Stimulated activated CD4-positive, alpha-beta T cell treated with anti-CD3 and anti-CD28 coated beads, Interleukin-1b, Interleukin-23, amount 100 ng/mL, for 48 hours (primary cell): ENCODE data around the gene ALKBH5.

Source experiments
- DNase-seq: peaks from one replicate; pipeline ENCODE4 v3.0.0-alpha.2; 2020

The ALKBH5 gene

GRCh38 chr17:18158022-18158600, 25.5 kb upstream of the ALKBH5 start:
- peak; percentile 96 for DNase-seq

DNA sequence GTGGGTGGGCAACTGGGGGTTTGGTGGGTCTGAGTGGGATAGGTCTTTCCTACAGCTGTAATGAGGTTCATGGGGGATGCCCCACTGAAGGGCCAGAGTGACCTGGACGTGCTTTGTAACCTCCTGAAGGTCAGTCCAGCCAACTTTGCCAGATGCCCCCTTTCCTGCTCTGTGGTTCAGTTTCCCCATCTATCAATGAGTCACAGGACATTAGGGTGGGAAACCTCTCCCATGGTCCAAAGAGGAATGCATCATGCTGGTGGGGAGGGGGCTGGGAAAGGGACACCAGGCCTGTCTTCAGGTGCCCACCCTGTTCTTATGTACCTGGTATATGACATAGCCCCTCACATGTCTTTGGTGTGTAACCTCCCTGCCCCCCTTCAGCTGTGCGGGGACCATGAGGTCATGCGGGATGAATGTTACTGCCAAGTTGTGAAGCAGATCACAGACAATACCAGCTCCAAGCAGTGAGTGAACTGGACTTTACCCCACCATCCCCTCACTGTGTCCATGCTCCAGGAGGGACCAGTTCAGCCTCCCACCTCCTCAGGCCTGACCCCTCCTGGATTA, 24.0 kb upstream of the ALKBH5 start:
- DNase-seq = no peak

- no peak for DNase-seq
These were observed 23.3 kb upstream of the ALKBH5 start for GRCh38 chr17:18160128-18160856.

DNA sequence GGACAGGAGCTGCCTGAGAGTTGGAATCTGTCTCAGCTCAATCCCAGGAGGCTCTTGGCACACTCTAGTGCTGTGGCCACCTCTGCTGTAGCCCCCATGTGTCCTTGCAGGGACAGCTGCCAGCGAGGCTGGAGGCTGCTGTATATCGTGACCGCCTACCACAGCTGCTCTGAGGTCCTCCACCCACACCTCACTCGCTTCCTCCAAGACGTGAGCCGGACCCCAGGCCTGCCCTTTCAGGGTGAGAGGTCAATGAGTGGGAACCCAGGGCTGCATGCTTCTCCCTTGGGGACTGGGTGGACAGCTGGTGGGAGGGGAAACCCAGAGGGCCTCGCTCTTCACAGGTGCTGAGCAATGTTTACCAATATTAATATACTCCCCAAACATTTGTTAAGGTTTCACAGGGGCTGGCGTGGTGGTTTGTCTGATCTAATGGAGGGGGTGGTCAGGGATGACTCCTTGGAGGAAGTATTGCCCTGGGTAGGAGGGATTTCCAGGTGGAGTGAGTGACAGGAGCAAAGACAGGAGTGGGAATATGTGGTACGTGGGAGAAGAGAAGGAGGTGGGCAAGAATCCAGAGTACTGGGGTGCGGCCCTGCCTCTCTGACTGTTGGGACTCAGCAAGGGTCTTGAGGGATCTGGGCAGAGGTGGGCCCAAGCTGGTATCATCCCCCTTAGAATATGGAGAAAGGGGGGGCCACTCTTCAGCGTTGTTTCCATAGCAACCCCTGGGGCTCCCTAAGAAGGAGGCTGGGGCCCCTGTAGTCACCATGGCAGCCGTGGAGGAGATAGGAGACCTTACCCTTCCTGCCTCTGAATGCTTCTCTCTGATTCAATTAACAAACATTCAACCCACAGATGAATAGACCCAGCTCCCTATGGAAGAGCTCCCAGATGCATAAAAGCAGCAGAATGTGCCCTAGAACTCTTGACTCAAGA, 22.2 kb upstream of the ALKBH5 start:
- no peak for DNase-seq

DNA sequence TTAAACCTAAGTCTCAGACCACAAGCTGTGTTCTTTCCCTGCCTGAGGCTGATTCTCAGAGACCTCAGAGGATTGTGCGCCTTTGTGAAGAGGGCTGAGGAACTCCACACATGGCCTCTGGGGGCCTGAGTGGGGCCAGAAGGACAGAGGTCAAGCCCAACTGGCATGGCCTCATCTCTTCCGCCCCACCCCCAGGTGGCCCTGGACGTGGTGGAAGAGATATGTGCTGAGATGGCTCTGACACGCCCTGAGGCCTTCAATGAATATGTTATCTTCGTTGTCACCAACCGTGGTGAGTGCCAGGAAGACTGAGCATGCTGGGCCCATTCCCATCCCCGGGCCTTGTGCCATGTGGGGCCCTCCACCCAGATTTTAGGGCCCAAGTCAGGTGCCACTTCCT, 20.1 kb upstream of the ALKBH5 start:
- DNase-seq = no peak

DNA sequence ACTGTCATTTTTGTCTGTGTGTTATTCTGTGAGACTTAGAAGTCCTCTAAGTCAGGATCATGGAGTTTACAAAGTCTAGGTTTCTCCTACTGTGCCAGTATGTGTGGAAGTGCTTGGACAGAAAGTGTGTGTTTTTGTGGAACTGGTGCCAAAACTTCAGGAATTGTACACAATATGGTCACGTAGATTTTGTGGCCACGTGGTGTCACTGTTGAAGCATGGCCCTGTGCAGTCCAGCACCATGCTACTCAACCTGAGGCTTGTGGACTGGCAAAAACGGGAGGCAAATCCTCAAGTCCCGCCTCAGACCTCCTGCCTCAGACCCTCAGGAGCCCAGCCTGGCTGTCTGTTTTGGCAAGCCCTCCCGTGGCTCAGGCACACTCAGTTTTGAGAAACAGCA, 16.7 kb upstream of the ALKBH5 start:
- no peak for DNase-seq

GRCh38 chr17:18167421-18167820, 16.2 kb upstream of the ALKBH5 start:
- DNase-seq = no peak

DNA sequence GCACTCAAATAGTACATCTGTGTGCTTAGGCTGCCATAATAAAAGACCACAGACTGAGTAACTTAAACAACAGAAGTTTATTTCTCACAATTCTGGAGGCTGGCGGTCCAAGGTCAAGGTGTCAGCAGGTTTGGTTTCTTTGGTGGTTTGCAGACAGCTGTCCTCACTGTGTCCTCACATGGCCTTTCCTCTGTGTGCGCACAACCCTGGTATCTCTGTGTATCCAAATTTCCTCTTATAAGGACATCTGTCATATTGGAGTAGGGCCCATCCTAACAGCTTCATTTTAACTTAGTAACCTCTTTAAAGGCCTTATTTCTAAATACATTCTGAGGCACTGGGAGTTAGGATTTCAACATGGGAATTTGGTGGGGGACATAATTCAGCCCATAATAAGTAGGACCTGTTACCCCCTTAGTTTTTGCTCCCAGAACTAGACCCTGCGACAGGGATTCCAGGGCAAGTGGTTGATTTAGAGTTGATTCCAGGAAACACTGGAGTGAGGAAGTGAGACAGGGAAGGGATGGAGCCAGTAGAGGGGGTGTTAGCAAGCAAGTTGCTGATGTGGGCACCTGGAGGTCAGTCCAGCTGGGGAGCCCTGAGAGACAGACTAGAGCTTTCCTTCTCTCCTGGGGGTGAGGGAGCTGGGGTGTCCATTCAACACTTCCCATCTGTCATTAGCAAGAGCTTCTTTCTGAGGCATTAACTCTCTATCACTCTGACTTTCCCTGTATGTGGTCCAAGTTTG, 10.9 kb upstream of the ALKBH5 start:
- DNase-seq = no peak

DNA sequence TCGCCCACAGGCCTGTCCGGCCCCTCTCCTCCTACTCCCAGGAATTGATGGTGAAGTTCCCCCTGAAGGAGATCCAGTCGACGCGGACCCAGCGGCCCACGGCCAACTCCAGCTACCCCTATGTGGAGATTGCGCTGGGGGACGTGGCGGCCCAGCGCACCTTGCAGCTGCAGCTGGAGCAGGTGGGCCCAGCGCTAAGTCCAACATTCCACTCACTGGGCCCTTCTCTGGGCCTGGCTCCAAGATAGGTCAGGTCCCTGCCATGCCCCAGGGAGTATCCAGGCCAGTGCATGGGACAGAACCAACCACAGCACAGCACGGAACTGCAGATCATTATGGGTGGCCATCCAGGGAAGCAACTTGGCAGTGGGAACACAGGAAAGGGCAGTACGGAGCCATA, 9.9 kb upstream of the ALKBH5 start:
- no peak for DNase-seq

DNA sequence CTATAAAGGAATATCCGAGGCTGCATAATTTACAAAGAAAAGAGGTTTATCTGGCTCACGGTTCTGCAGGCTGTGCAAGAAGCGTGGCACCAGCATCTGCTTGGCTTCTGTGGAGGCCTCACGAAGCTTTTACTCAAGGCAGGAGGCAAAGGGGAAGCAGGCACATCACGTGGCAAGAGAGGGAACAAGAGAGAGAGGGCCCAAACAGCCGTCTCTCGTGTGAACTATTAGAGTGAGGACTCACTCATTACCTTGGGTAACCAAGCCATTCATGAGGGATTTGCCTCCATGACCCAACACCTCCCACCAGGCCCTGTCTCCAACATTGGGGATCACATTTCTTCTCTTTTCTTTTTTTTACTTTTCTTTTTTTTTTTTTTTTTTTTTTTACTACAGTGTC, 7.5 kb upstream of the ALKBH5 start:
- no peak for DNase-seq

- no peak for DNase-seq
These were observed 6.5 kb upstream of the ALKBH5 start for GRCh38 chr17:18177133-18177532.

GRCh38 chr17:18177722-18178121, 5.9 kb upstream of the ALKBH5 start:
- no peak for DNase-seq

GRCh38 chr17:18179196-18179595, 4.4 kb upstream of the ALKBH5 start:
- no peak for DNase-seq

- no peak for DNase-seq
These were observed 3.8 kb upstream of the ALKBH5 start for GRCh38 chr17:18179804-18180203.

DNA sequence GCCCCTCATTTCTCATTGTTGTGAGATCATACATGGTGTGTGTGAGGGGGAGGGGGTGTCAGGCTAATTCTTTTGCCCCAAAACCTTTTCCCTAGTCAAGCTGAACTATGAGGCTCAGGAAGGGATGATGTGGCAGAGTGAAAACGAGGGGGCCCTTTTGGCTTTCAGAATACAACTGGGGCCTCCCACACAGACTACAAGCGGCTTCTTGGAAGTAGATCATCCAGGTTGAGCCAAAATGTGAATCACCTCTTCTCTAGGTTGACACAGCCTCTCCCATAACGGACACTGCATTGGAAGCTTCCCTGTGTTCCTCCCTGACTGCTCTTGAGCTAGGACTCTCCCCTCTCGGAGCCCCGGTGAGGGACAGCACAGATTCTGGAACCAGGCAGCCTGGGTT, 2.3 kb upstream of the ALKBH5 start:
- DNase-seq = peak; percentile 78

DNA sequence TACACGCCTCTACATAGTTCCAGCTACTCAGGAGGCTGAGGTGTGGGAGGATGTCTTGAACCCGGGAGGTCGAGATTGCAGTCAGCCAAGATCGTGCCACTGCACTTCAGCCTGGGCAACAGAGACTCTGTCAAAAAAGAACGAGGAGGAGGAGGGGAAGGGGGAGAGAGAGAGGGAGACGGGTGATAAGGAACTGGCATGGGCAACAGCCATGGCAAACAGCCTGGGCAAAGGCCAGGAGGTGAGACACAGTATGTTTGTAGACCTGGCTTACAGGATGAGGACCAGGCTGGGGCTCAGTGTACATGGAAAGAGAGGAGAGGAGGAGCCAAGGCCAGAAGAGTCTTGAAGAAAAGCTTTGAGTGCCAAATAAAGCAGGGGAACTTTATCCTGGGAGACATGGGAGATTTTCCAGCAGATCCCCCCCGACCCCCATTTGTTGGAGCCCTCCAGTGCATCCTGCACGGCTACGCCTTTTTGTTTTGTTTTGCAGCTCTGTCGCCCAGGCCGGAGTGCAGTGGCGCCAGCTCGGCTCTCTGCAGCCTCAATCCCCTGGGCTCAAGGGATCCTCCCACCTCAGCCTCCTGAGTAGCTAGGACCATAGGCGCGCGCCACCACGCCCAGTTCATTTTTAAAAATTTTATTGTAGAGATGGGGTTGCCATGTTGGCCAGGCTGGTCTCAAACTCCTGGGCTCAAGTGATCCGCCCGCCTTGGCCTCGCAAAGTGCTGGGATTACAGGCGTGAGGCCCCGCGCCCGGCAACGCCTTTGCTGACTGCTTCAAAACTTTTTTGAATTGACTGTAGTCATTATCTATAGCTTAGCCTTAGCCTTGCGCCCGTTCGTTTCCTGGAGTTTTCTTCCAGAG, 1.3 kb upstream of the ALKBH5 start:
- no peak for DNase-seq

DNA sequence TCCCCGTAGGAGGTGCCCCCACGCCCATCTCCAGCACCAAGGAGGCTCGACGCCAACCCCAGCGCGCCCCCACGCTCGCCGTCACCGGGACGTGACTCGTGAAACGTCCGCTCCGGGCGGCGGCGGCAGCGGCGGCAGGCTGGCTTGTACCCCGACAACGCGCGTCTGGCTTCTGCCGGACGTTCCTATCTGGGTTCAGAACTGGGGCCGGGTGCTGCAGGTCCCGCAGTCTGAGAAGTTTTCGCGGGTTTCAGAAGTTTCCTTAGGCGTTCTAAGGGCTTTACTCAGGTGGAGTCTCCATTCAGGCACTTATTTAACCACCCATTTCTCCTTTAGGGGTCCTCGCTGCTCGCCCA, 672 bp upstream of the ALKBH5 start:
- peak; percentile 83 for DNase-seq

DNA sequence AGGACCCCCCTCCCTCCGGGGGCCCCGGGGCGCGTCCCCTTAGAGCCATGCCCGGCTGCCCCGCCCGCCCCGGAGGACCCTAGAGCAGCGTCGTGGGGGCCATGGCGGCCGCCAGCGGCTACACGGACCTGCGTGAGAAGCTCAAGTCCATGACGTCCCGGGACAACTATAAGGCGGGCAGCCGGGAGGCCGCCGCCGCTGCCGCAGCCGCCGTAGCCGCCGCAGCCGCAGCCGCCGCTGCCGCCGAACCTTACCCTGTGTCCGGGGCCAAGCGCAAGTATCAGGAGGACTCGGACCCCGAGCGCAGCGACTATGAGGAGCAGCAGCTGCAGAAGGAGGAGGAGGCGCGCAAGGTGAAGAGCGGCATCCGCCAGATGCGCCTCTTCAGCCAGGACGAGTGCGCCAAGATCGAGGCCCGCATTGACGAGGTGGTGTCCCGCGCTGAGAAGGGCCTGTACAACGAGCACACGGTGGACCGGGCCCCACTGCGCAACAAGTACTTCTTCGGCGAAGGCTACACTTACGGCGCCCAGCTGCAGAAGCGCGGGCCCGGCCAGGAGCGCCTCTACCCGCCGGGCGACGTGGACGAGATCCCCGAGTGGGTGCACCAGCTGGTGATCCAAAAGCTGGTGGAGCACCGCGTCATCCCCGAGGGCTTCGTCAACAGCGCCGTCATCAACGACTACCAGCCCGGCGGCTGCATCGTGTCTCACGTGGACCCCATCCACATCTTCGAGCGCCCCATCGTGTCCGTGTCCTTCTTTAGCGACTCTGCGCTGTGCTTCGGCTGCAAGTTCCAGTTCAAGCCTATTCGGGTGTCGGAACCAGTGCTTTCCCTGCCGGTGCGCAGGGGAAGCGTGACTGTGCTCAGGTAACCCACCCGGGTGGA, 759 bp downstream of the ALKBH5 start:
- DNase-seq = peak; percentile 78

DNA sequence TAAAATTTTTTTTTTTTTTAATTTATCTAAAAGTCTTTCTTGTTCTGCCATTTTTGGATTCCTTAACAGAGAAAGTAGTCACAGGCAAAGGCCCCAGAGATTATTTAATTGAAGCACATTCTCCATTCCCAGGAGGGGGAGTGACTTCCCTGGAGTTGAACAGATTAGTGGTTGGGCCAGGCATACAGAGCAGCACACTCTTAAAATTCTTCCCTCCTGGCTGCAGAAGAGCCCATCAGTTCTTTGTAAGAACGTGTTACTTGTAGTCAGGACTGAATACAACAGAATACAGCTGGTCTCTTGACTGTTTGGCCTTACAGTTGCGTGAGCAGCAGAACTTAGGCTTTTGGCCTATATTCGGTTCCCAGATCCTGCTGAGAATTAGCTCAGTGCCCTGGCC, 1.8 kb downstream of the ALKBH5 start:
- DNase-seq = no peak

DNA sequence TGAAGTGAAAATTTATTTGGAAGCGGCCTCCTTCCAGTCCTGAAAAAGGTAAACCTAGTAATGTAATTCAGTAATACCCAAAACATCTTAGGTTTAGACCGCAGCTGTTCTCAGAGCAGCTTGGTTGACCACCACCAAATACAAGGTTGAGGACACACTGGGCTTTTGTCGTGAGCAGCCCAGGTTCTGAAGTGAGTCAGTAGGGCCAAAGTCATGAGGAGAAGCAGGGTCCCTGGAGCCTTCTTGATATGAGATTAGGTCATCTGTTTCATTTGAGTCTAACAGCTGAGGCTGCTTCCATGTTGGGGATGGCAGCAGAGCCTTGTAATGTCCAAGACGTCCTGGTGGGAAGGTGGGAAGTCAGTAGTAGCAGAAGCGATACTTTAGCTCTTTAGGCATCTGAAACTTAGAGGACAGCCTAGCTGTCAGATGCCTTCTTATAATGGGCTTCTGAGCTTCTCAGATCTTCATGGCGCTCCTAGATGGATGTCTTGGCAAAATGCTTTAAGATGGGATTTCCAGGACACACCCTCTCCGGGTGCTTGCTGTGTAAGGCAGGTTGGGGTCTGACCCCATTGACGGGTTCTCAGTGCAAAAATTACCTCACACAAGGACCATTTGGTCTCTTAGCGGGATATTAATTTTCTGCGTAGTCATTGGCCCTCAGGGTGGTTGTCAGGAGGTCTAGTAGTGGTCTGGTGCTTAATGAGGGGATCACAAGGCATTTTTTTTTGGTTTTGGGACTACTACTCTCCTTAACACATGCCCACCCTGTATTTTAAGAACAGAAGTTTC, 2.4 kb downstream of the ALKBH5 start:
- DNase-seq = no peak
